Activated naive CD8-positive, alpha-beta T cell treated with anti-CD3 and anti-CD28 coated beads, Interleukin-2, amount 10 ng/mL, durations not matched to agents 7 days and 5 days (primary cell): ENCODE data around the gene CAPZB. TPM values are rescaled to one million over a fixed set of nuclear protein-coding genes. Genes with fewer than 3 reads are reported as not detected.

Experiments
- ATAC-seq: fragments of 150-1000 bp; cut with Tn5 transposase; one replicate; pipeline ENCODE4 v1.10.0; 2021; ENCODE audit warnings: low read depth, moderate library complexity
- POLR2A ChIA-PET: fragments of 350-600 bp; sonication (Branson Sonifier 250); formaldehyde crosslinking; loops from one replicate; lab custom pipeline; 2021; ENCODE audit warnings: antibody characterized with exemption; lab: Charles Lee
- DNase-seq: peaks from one replicate; pipeline ENCODE4 v3.0.0; 2021
- H3K27ac Mint-ChIP-seq: one replicate; pipeline ENCODE4 v1.8.0; 2022; ENCODE audit warnings: mild to moderate bottlenecking, mixed read lengths
- H3K27me3 Mint-ChIP-seq: one replicate; pipeline ENCODE4 v1.8.0; 2022; ENCODE audit warnings: mild to moderate bottlenecking, moderate library complexity, mixed read lengths
- H3K36me3 Mint-ChIP-seq: one replicate; pipeline ENCODE4 v1.8.0; 2021; ENCODE audit warnings: mild to moderate bottlenecking, mixed read lengths
- H3K4me1 Mint-ChIP-seq: one replicate; pipeline ENCODE4 v1.8.0; 2021; ENCODE audit warnings: mixed read lengths
- H3K4me3 Mint-ChIP-seq: one replicate; pipeline ENCODE4 v1.8.0; 2022; ENCODE audit warnings: mild to moderate bottlenecking, moderate library complexity, mixed read lengths
- H3K9me3 Mint-ChIP-seq: one replicate; pipeline ENCODE4 v1.8.0; 2021; ENCODE audit warnings: mixed read lengths
- total RNA-seq, 2 experiments: library from RNA; stranded (reverse); gene quantifications; one replicate each; pipeline ENCODE4 v1.2.3, GENCODE V29; 2021

Gene CAPZB
- total RNA-seq, 2 experiments from 2014 or later, result 395 to 412 TPM

DNA sequence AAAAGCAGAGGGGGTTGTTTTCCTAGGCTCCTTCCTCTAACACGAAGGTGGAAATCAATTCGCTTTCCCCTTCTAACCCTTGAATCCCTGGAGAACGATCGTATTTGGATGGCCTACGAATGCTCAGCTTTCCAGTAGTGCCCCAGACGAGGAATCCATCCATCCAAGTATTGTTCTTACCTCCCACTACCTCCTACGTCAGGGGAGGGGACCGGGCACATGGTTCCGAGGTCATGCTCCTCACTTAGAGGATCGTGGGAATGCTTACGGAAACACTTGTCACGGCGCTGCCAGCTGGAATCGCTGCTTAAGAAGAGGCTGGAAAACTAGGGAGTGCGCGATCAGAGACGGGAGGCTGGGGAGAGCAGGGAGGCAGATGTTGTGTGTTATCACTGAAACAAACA lies 47.4 kb downstream of the CAPZB start:
- Mint-ChIP-seq H3K27ac (no peak overlapping the region), H3K27me3 (no peaks in the 10 kb centered on the region), H3K4me3 (no peak overlapping the region), H3K36me3 (peaks cover 21% of the 10 kb centered on the region), H3K4me1 (peaks cover 59% of the 10 kb centered on the region), H3K9me3 (no peaks in the 10 kb centered on the region)
- no peak for DNase-seq
- POLR2A ChIA-PET, result interaction anchor here (1.1 kb wide), 1 partner anchor 23 kb away, joined by 5 read pairs; no protein-coding TSS in a partner anchor
- no peak for ATAC-seq

GRCh38 chr1:19436716-19437476 lies 48.4 kb downstream of the CAPZB start:
- Mint-ChIP-seq H3K27ac (peak overlapping the region; percentile 62), H3K36me3 (peaks cover 24% of the 10 kb centered on the region), H3K4me1 (peaks cover 57% of the 10 kb centered on the region), H3K4me3 (peak overlapping the region; percentile 56), H3K9me3 (no peaks in the 10 kb centered on the region), H3K27me3 (no peaks in the 10 kb centered on the region)
- POLR2A ChIA-PET, result no interaction called here
- no peak for ATAC-seq
- DNase-seq, result no peak

GRCh38 chr1:19435851-19436455 lies 49.4 kb downstream of the CAPZB start:
- peaks cover 24% of the 10 kb centered on the region for H3K36me3 Mint-ChIP-seq
- H3K9me3 Mint-ChIP-seq, result no peaks in the 10 kb centered on the region
- H3K27me3 Mint-ChIP-seq, result no peaks in the 10 kb centered on the region
- POLR2A ChIA-PET, result interaction anchor here (0.7 kb wide), 1 partner anchor 43 kb away, joined by 3 read pairs; no protein-coding TSS in a partner anchor
- peaks cover 51% of the 10 kb centered on the region for H3K4me1 Mint-ChIP-seq
- H3K27ac Mint-ChIP-seq, result no peak overlapping the region
- no peak overlapping the region for H3K4me3 Mint-ChIP-seq
- DNase-seq (no peak), ATAC-seq (no peak)

DNA sequence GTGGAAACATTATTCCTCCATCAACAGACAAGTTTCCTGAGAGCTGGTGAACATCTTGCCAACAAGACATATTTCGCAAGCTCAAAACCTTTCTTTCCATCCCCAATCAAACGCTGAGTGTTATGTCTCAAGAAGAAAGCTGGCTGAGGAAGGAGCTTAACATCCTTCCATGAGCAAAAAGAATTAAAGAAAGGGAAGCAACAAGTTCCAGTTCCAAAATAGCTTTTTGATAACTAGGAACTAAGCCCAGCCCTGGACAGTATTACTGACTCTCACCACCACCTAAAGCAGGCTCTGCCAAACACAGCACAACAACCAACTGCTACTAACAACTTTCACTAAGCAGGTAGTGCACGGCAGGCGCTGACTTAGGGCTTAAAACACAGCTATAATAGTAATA lies 50.2 kb downstream of the CAPZB start:
- H3K9me3 Mint-ChIP-seq, result no peaks in the 10 kb centered on the region
- DNase-seq, result no peak
- peaks cover 24% of the 10 kb centered on the region for H3K36me3 Mint-ChIP-seq
- H3K27me3 Mint-ChIP-seq, result no peaks in the 10 kb centered on the region
- POLR2A ChIA-PET, result interaction anchor here (0.6 to 0.8 kb wide), 2 partner anchors 44 to 65 kb away, joined by 3 read pairs; no protein-coding TSS in a partner anchor
- no peak overlapping the region for H3K4me3 Mint-ChIP-seq
- no peak for ATAC-seq
- H3K4me1 Mint-ChIP-seq, result peaks cover 54% of the 10 kb centered on the region
- peak overlapping the region; percentile 16 for H3K27ac Mint-ChIP-seq

DNA sequence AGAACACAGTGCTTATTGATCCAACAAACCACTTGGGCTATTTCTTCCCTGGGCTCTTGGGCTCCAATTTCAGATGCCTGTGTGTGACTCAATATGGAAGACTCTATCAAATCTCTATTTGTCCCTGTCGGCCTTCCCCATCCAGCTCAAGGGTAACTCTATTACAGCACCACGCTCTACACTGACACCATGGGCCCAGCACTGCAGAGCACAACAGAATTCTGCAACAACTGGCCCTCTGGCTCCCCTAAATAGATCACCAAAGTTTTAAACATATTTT lies 51.7 kb downstream of the CAPZB start:
- peaks cover 49% of the 10 kb centered on the region for H3K4me1 Mint-ChIP-seq
- no peak overlapping the region for H3K4me3 Mint-ChIP-seq
- H3K27me3 Mint-ChIP-seq, result no peaks in the 10 kb centered on the region
- H3K9me3 Mint-ChIP-seq, result no peaks in the 10 kb centered on the region
- ATAC-seq, result no peak
- no peak for DNase-seq
- POLR2A ChIA-PET, result no interaction called here
- H3K27ac Mint-ChIP-seq, result no peak overlapping the region
- peaks cover 26% of the 10 kb centered on the region for H3K36me3 Mint-ChIP-seq

GRCh38 chr1:19432943-19433718 lies 52.2 kb downstream of the CAPZB start:
- POLR2A ChIA-PET, result no interaction called here
- no peak for ATAC-seq
- Mint-ChIP-seq H3K9me3 (no peaks in the 10 kb centered on the region), H3K4me3 (no peak overlapping the region), H3K27ac (peak overlapping the region; percentile 36), H3K27me3 (no peaks in the 10 kb centered on the region), H3K36me3 (peaks cover 26% of the 10 kb centered on the region), H3K4me1 (peaks cover 50% of the 10 kb centered on the region)
- DNase-seq, result no peak

- POLR2A ChIA-PET, result no interaction called here
- DNase-seq (no peak), ATAC-seq (no peak)
- H3K27me3 Mint-ChIP-seq, result no peaks in the 10 kb centered on the region
- H3K36me3 Mint-ChIP-seq, result peaks cover 16% of the 10 kb centered on the region
- peaks cover 31% of the 10 kb centered on the region for H3K4me1 Mint-ChIP-seq
- no peak overlapping the region for H3K27ac Mint-ChIP-seq
- no peaks in the 10 kb centered on the region for H3K9me3 Mint-ChIP-seq
- no peak overlapping the region for H3K4me3 Mint-ChIP-seq
Observed at GRCh38 chr1:19430121-19431068, 54.9 kb downstream of the CAPZB start.

DNA sequence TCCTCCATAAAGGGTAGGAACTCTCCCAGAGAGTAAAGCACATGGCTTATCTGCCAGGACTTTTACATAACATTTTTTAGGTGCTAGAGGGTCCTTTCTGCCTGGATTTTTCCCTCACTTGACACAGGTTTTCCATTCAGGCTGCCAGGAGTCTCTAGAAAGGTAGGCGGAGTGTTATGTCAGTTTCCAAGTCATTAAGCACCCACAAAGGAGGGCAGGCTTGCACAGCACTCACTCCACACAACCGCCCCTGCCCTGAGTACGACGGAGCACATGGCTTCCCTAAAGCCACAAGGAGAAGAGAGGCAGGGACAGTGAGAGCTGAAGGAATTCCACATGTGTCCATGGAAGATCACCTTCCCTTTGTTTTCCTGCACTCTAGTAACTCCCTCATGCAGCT lies 55.7 kb downstream of the CAPZB start:
- Mint-ChIP-seq H3K27ac (no peak overlapping the region), H3K9me3 (no peaks in the 10 kb centered on the region), H3K4me3 (no peak overlapping the region), H3K27me3 (no peaks in the 10 kb centered on the region), H3K36me3 (peaks cover 19% of the 10 kb centered on the region), H3K4me1 (peaks cover 26% of the 10 kb centered on the region)
- POLR2A ChIA-PET, result no interaction called here
- ATAC-seq (no peak), DNase-seq (no peak)

DNA sequence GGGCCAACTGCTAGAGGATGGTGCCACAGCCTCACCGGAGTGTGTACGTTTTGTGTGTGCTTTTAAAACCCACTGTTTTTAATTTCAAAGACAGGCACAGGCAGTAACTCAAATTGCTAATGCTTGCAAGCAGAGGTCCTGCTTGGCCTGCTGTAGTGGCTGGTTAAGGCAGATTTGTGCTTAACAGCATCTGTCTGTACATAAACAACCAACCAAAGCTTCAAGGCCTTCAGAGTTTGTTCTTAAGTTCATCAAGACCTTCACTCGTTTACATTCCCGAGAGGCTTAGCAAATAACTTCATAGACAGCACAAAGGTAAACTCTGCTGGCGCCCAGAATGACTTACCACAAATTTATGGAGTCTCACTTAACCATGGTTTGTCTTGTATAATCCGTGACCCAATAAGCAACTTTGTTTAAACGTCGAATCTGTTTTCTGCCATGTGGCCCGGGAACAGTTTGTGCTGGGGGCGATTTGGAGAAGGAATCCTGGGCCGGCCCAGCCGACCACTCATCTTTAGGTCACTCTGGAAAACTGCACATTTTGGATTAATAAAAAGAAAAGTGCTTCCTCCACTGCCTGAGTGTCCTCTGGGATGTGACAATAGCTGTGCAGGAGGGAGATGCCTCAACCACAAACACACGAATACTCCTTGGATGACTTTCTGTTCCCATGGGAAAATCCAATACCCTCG lies 58.1 kb downstream of the CAPZB start:
- no peak overlapping the region for H3K27ac Mint-ChIP-seq
- H3K4me1 Mint-ChIP-seq, result peaks cover 24% of the 10 kb centered on the region
- H3K27me3 Mint-ChIP-seq, result no peaks in the 10 kb centered on the region
- ATAC-seq (no peak), DNase-seq (no peak)
- H3K9me3 Mint-ChIP-seq, result no peaks in the 10 kb centered on the region
- peaks cover 7% of the 10 kb centered on the region for H3K36me3 Mint-ChIP-seq
- POLR2A ChIA-PET, result no interaction called here
- no peak overlapping the region for H3K4me3 Mint-ChIP-seq

DNA sequence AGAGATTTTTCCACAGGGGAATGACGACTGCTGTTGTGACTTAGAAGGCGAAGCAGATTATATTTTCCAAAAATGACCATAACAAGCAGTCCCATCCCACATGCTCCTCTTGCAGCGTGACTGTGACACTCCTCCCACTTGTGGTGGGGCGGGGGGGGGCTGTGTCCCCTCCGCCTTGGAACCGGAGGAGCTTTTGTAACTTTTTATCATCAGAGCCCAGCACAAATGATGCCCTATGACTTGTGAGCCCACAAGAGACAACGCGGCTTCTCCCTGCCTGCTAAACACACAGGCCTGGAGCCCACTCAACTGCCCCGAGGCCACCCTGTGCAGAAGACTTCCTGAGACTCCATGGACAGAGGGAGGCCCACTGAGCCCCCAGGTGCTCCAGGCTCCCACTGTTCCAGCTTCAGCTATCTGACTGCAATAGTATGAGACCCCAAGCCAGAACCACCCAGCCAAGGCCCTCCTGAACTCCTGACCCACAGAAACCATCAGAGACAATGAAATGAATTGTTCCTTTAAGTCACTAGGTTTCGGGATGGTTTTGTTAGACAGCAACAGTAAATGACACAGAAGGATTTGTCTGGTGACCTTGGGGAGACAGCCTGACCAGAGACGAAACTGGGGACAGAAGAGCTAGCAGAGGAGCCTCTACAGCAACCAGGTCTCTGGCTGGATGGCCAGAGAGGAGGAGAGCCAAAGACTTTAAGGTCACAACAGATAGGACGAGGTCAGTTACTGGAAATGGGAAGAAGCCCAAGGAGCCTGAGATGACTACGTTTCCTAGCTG lies 58.8 kb downstream of the CAPZB start:
- Mint-ChIP-seq H3K4me3 (no peak overlapping the region), H3K36me3 (peaks cover 7% of the 10 kb centered on the region), H3K27ac (peak overlapping the region; percentile 3), H3K9me3 (no peaks in the 10 kb centered on the region), H3K27me3 (no peaks in the 10 kb centered on the region), H3K4me1 (peaks cover 26% of the 10 kb centered on the region)
- POLR2A ChIA-PET, result no interaction called here
- ATAC-seq (no peak), DNase-seq (no peak)

- H3K4me1 Mint-ChIP-seq, result peaks cover 32% of the 10 kb centered on the region
- H3K27me3 Mint-ChIP-seq, result no peaks in the 10 kb centered on the region
- no peak for DNase-seq
- no peaks in the 10 kb centered on the region for H3K9me3 Mint-ChIP-seq
- ATAC-seq, result no peak
- POLR2A ChIA-PET, result no interaction called here
- H3K4me3 Mint-ChIP-seq, result no peak overlapping the region
- H3K27ac Mint-ChIP-seq, result no peak overlapping the region
- peaks cover 7% of the 10 kb centered on the region for H3K36me3 Mint-ChIP-seq
Observed at GRCh38 chr1:19425646-19426239, 59.6 kb downstream of the CAPZB start.
